GM18873 (cell line): Measurements from ENCODE around the gene EMCN.
"Not testable (repeated sequence)": the region's sequence is repeated elsewhere in the genome, so short reads cannot be mapped to it uniquely, and the experiment has no call there.

Experiments used
- ATAC-seq: cut with Tn5 transposase; IDR thresholded peaks from one replicate; pipeline ENCODE4 v1.9.1; 2021; ENCODE audit warnings: mild to moderate bottlenecking, moderate library complexity, moderate number of reproducible peaks; ENCODE audit not compliant: unreplicated experiment, low FRiP score

EMCN gene

DNA sequence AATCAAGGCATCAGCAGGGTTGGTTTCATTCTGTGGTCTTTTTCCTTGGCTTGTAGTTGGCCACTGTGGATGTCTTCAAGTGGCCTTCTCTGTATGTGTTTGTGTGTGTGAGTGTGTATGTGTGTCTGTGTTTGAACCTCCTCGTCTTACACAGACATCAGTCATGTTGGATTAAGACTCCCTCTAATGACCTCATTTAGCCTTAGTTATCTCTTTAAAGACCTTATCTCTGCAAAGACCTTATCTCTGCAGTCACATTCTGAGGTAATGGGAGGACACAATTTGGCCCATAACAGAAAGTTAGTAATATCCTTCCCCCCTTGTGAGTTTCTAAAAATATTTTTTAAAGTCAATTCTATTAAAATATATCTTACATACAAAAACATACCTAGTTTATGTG, 126.7 kb downstream of the EMCN start:
- no peak for ATAC-seq

DNA sequence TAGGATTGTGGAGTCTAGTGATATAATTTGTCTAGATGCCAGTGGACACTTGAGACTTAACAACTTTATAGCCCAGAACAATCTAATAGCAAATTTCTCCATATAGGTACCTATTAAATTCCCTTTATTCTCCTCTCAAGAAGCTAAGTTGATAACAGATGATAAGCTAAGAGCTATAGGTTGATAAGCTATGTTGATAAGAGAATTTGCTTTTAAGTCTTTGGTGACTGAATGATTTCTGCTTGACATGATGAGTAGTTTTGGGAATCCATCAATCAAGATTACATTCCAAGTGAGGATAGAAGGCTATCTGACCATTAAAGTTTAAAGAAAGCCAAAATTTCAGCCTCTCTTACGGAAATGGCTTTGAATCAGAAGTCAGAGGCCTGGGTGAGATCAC, 131.6 kb downstream of the EMCN start:
- ATAC-seq = no peak

DNA sequence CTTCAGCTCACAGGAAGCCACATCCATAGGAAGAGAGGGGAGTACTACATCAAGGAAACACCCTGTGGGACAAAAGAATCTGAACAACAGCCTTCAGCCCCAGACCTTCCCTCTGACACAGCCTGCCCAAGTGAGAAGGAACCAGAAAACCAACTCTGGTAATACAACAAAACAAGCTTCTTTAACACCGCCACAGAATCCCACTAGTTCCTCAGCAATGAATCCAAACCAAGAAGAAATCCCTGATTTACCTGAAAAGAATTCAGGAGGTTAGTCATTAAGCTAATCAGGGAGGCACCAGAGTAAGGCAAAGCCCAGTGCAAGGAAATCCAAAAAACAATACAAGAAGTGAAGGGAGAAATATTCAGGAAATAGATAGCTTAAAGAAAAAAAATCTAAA, 137.4 kb downstream of the EMCN start:
- not testable (repeated sequence) for ATAC-seq

DNA sequence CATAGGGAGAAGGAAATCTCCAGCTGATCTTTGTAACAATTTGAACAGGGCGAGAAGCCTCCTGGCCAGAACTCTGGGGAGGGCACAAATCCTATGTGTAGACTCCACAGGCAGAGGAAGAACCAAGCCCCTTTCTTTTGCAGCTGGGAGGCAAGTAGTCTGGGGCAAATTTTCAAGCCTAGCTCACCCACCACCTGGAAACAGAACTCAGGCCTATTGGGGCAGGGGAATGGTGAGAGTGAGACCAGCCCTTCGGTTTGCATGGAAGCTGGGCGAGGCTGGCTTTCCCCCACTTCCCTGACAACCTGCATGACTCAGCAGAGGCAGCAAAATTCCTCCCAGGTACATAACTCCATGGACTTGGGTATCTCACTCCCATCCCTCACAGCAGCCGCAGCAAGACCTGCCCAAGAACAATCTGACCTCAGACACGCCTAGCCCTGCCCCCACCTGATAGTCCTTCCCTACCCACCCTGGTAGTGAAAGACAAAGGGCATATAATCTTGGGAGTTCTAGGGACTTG, 138.2 kb downstream of the EMCN start:
- ATAC-seq = no peak

DNA sequence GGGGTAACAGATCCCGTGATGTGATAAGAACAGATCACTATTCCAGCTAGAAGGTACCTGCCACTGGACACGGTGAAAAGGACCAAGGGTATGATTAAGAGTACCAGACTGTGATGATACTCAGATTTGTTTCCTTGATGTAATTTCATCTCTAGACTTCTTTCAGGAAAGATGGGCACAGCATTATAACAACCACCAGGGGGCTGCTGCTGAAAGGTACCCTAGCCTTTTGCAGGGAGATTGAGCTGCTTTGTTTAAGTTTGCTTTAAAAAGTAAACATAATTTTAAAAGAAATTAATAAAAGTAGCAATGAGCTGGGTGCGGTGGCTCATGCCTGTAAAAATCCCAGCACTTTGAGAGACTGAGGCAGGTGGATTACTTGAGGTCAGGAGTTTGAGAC, 145.4 kb downstream of the EMCN start:
- no peak for ATAC-seq

DNA sequence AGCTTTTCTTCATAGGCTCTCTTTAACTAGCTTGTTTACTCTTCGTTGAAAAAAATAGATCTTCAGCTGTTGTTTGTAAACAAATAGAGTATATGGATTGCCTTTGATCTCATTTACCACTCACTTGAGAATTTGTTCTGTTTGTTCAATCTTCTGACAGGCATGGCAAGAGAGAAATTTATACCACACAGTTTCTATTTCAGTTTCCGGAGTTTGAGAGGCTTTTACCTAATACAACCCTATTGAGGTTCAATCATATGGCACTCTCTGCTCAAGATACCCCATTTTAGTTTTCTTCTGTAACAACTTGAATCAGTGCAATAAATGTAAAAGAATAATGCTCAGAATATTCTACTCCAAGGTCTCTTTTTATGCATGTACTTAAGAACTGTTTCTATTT, 148.0 kb downstream of the EMCN start:
- peak; percentile 60 for ATAC-seq

DNA sequence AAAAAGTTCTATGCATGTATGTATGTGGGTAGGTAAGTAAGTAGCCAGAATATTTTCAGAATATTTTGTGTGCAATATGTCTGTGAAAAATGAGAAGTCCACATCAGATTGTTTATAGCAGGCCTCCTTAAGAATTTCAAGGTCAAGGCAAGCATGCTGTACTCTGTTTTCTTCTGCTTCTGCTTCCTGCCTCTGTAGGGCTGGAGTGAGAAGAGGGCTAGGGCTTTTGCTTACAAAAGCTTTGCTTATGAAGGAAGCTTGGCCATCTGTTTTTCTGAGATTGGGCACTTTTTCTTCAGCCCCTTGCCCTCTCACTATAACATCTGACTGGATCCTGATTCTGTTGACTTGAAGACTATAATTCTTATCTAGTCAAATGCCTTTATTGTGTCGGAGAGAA, 150.4 kb downstream of the EMCN start:
- no peak for ATAC-seq

DNA sequence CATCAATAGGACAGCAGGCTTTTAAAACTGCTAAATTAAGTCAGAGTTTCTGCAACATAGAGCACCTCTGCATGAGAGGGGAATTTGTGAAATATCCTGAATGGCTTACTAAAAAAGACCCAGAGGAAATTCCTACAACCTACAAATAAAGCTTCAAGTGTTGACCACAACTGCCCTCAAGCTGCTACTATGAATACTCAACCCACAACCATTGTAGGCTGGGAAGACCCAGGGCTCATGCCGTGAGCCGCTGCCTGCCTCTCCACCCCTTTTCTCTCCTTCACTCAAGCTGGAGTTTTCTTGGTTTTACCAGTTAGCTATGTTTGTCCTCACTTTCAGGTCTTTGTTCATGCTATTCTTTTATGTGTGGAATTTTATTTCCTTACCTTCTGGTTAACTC, 151.6 kb downstream of the EMCN start:
- no peak for ATAC-seq

DNA sequence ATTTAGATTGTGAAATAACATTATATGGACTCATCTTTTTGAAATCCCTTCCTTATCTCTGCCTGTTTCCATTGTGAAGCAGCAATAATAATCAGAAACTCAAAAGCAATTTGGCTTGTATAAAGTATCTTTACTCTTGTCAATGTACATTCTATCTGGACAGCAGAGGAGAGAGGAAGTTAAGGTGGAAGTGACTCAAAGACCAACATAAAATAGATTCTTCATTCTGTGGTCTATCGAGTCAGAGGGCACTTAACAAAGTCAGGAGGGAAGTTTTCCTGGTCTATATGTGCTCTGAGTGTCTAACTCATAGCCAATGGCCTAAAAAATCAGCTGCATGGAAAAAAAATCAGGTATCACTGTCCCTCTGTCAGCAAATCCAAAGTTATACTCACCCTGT, 155.5 kb downstream of the EMCN start:
- no peak for ATAC-seq

DNA sequence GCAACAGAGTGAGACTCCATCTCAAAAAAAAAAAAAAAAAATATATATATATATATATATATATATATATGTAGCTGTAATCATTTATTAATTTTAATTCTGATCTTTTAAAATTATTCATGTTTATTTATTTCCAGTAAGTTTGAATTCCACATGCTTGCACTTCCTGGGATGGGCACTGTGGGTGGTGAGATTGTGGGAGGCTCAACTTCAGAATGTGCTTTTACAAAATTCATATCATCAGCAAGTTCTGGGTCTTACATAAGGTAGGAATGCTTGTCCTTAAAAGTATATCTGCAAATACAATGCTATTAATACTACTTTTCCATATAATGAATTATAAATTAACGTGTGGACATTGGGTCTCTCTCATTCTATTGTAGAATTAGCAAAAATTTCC, 156.5 kb downstream of the EMCN start:
- ATAC-seq = no peak

DNA sequence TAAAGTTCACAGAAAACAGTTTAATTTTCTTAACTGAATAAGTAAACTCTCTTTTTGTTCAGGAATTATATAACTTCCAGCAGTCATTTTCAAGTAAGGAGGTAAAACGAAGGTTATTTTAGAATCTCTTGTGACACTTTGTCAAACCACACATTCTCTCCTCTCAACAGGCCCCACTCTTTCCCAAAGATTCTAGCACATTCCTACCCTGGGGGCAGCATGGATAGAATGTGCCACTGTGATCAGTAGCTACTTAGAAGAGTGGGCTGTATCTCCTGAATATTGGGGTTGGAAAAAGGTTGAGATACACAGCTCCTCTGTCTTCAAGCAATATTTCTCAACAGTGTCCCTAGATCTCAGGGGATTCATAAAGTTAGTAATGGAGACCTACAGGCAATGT, 157.6 kb downstream of the EMCN start:
- ATAC-seq = no peak

DNA sequence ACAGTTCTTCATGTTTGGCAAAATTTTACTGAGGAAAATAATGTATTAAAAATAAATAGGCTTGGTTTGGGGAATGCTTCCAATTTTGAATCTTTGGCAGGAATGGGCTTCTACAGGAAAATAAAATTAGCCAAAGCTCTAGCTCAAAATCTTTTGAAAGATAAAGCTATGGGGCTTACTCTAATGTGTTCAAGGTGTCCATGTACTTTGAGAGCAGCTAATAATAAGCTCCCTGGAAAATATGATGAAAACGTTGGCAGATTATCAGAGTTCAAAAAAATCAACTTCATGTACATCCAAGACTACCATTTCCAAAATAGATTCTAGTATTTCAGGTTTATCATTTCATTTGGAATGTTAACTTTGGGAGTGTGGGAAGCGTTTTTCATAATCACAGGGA, 158.4 kb downstream of the EMCN start:
- ATAC-seq = no peak

DNA sequence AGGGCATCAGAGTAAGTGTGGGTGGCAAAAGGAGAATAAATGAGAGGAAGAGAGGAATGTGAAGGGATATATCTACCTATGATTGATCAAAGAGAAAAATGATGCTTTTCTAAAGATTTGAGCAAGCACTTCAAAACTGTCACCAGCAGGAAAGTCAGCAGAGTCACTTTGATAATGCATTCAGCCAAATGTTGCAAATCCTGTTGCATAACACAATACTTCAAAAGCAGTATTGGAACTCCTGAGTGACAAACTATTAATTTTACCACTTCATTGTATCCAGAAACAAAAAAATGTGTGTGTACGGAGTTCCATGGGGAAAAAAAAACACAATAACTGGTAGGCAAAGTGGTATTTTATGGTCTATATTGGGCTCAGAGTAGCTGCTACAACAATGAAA, 160.3 kb downstream of the EMCN start:
- no peak for ATAC-seq

DNA sequence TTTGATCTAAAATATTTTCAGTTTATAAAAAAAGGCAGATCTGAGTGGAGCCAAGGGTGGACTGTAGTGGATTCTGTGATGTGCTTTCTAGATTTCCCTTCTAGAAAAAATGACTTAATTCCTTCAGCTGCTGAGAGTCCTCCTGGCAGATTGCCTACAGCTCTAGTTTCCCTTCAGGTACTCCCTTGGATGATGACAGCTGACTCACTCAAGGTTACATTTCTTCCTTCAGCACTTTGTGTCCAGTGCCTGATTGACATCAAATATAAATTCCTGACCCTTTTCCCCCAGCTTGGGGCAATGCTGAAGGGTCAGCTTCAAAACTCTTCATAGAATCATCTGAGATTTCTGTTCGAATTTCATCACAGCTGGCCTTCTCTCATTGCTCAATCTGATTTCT, 161.7 kb downstream of the EMCN start:
- no peak for ATAC-seq

DNA sequence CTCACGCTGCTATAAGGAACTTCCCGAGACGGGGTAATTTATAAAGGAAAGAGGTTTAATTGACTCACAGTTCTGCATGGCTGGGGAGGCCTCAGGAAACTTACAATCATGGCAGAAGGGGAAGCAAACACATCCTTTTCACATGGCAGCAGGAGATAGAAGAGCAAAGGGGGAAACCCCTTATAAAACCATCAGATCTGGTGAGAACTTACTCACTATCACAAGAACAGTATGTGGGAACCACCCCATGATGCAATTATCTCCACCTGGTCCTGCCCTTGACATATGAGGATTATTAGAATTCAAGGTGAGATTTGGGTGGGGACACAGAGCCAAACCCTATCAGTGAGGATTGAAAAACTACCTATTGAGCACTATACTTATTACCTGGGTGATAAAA, 165.5 kb downstream of the EMCN start:
- ATAC-seq = not testable (repeated sequence)

DNA sequence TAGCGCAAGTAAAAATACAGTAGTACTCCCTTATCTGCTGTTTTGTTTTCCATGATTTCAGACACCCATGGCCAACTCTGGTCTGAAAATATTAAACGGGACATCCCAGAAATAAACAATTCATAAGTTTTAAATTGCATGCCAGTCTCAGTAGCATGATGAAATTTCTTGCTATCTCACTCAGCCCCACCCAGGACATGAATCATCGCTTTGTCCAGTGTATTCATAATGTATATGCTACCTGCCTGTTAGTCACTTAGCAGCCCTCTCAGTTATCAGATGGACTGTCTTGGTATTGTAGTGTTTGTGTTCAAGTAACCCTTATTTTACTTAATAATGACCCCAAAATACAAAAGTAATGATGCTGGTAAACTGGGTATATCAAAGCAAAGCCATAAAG, 169.3 kb downstream of the EMCN start:
- ATAC-seq = no peak

DNA sequence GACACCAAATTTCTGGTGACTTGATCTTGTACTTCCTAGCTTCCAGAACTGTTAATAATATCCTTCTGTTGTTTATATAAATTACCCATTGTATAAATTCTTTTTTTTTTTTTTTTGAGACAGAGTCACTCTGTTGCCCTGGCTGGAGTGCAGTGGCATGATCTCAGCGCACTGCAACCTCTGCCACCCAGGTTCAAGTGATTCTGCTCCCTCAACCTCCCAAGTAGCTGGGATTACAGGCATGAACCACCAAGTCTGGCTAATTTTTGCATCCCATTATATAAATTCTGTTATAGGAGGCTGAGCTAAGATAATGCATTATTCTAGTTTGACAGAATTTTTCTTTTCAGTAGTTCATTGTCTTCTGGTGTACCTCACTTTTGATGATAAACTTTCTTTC, 170.6 kb downstream of the EMCN start:
- ATAC-seq = no peak

DNA sequence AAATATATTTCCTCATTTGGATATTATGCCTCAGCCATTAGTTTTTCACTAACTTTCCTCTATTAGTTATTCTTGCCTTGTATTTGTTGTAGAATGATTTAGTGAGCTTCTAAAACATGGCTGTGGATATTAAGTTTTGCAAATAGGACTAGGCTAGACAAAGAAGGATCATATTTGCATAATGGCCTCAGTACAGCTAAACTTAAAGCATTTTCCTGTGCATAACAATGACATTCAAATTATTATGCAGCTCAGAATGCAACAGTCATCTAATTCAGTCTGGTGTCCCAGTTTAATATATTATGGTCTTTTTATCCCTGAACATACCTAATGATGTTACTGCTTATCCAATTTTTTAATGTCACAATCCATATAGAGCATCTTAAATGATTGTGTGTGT, 172.2 kb downstream of the EMCN start:
- no peak for ATAC-seq
